Endothelial cell of umbilical vein (primary cell): ENCODE measurements around the gene PADI6.
A peak's percentile ranks its signal among the peaks of the same experiment; 100 is the strongest.

Experiments used
- CTCF ChIP-seq, 2 donors: IDR thresholded peaks; 1 replicate in 1 of 2; 2 replicates in 1 of 2; pipeline ENCODE4 v1.5.1; 2011; ENCODE audit warnings: low read length in 2 of 2, mild to moderate bottlenecking in 2 of 2, moderate library complexity in 2 of 2, control low read depth in 1 of 2, inconsistent platforms in 1 of 2, low read depth in 1 of 2; ENCODE audit not compliant: insufficient read depth in 1 of 2; ENCODE audit errors: extremely low read depth in 1 of 2
- EZH2 ChIP-seq: IDR thresholded peaks from 2 replicates; pipeline ENCODE4 v1.6.1; 2012; ENCODE audit warnings: borderline replicate concordance, low read depth, mild to moderate bottlenecking, moderate library complexity, low read length, inconsistent platforms; ENCODE audit not compliant: severe bottlenecking
- POLR2AphosphoS5 ChIP-seq: IDR thresholded peaks from 2 replicates; pipeline ENCODE4 v1.6.1; 2012; ENCODE audit warnings: low read depth, mild to moderate bottlenecking, control low read depth, low read length, moderate library complexity; ENCODE audit not compliant: insufficient read depth

GRCh38 chr1:17405898-17406759 lies 34.1 kb downstream of the PADI6 start:
- TF ChIP-seq CTCF (IDR thresholded peaks at IDR 0.05; ENCODE audit: extremely low read depth in 1 of 2, insufficient read depth in 1 of 2, low read depth in 1 of 2, low read length in 2 of 2) (peak; percentile 72 to 92), EZH2 (no peak), POLR2AphosphoS5 (peak; percentile 22)
